Stimulated activated CD4-positive, alpha-beta T cell treated with anti-CD3 and anti-CD28 coated beads, Interleukin-15, amount 100 ng/mL, for 1 hour (primary cell): Measurements from ENCODE around the gene FLCN.
A peak's percentile ranks its signal among the peaks of the same experiment; 100 is the strongest.
"Not testable (repeated sequence)": the region's sequence is repeated elsewhere in the genome, so short reads cannot be mapped to it uniquely, and the experiment has no call there.

Source experiments
- DNase-seq, 2 donors: peaks; one replicate each; pipeline ENCODE4 v3.0.0-alpha.2; 2020; ENCODE audit warnings: low read depth in 1 of 2, low spot score in 1 of 2

FLCN gene, protein sequence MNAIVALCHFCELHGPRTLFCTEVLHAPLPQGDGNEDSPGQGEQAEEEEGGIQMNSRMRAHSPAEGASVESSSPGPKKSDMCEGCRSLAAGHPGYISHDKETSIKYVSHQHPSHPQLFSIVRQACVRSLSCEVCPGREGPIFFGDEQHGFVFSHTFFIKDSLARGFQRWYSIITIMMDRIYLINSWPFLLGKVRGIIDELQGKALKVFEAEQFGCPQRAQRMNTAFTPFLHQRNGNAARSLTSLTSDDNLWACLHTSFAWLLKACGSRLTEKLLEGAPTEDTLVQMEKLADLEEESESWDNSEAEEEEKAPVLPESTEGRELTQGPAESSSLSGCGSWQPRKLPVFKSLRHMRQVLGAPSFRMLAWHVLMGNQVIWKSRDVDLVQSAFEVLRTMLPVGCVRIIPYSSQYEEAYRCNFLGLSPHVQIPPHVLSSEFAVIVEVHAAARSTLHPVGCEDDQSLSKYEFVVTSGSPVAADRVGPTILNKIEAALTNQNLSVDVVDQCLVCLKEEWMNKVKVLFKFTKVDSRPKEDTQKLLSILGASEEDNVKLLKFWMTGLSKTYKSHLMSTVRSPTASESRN

DNA sequence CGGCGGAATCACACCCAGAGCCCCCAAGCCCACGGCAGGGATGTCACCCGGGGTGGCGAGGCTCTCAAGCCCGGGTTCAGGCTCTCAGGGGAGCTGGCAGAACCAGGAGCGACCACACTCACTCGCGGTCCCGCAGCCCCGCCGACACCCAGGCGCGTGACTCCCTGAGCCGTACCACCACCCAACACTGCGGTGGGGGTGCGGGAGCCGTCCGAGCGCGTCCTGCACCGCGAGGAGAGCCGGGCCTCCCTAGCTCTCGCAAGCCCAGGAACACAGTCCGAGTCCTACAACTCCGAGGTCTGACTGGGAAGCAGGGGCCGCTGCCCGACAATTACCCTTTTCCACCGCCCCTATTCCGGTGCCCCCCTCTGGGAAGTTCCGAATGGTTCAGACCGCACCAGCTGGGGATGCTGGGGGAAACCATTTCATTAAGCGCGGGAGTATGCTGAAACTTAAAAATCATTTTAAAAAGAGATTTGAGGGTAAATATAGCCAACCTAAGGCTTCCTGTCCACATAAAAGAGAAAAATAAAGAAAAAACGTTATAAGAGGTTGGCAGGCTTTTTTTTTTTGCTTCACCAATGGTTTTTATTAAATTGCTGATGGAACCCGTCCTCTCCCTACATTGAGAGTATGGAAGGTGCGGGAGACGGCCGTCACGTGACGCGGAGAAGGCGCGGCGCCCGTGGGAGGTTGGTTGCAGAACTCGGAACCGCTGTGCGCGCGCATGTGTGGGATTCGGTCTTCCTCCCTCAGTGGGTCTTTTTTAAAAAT lies at the start of gene FLCN:
FLCN (minus strand) TSS at position 143 of the 774 bp plus-strand sequence. CDS start 9,031 bp downstream, outside the sequence.
- peak; percentile 79 to 83 for DNase-seq

DNA sequence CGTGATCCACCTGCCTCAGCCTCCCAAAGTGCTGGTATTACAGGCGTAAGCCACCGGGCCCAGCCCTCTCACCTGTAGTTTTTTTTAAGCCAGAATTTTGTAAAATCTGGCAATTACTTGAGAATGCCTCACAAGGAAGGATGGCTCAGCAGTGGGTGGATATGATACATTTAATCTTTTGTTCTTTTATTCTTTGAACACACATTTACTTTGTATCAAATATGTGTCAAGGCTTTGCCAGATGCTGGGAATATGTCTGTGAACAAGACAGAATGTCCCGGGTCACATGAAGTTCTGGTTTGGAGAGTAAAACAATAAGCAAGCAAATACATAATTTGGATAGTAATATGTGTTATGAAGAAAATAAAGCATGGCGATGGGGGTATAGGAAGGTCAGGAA lies 49.0 kb upstream of the FLCN start:
- no peak for DNase-seq

DNA sequence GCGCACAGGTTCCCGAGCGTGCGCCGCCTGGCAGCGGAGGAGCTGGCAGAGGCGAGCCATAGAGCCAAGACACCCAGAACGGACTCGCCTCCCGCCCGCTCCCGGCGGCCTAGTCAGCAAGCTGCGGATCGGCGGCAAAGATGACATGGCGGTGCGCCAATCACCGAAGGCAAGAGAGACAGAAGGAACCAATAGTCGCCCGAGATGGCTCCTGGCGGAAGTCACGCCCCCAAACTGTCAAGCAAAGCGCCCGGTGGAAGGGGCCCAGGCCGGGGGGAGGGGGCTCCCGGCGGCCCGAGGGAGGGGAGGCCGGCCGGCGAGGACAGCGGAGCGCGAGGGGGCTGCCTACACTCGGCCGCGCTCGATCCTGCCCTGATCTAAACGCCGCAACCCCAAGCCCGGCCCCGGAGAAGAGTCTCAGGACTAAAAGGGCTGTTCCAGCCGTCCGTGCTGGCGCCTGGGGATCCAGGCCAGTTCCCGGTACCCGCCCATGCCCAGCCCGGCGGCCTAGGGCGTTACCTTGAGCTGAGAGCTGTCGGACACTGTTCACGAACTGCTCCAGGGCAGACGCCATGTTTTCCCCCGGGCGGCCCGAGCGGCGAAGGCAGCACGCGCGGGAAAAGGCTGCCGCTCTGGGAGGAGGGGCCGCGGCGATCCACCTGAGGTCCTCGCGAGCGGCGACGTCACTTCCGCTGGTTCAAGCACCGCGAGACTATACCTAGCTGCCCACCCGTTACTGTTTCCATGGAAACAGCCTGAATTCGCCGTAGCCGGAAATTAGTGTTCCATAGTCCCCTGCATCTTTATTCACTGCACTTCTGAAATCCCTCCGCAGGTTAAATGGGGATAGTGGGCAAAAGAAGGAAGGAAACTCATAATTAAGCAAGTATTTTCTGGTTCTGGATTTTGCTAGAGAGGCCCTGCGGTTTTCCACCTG lies 43.9 kb upstream of the FLCN start, which contains the start of gene COPS3:
COPS3 (minus strand) TSS at position 634 of the 937 bp plus-strand sequence; CDS start at position 574, 60 bp downstream.
- DNase-seq: peak; percentile 89 to 90

DNA sequence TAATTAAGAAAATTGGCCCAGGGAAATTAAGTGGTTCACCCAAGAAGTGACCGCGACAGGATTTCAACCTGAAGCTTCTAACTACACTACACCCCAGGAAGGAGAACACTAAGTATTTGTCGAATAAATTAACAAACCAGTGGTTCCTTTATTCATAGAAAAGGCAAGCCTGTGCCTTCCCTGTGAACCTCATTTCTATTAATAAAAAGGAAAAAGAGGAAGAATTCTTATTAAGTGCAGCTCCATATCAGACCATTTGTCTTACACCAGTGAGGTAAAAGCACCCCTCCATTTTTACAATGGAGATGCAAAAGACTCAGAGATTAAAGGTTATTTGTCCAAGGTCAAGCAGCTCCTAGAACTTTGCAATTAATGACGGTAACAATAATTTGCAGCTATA lies 42.3 kb upstream of the FLCN start:
- DNase-seq: no peak

DNA sequence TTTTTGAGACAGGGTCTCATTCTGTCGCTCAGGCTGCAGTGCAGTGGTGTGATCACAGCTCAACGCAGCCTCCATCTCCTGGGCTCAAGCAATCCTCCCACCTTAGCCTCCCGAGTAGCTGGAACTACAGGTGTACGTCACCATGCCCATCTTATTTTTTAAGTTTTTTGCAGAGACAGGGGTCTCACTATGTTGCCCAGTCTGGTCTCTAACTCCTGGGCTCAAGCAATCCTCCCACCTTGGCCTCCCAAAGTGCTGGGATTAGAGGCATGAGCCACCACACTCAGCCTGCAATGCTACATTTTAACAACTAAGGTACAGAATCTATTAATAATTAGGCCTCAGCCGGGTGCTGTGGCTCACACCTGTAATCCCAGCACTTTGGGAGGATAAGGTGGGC lies 40.5 kb upstream of the FLCN start:
- DNase-seq: not testable (repeated sequence)

DNA sequence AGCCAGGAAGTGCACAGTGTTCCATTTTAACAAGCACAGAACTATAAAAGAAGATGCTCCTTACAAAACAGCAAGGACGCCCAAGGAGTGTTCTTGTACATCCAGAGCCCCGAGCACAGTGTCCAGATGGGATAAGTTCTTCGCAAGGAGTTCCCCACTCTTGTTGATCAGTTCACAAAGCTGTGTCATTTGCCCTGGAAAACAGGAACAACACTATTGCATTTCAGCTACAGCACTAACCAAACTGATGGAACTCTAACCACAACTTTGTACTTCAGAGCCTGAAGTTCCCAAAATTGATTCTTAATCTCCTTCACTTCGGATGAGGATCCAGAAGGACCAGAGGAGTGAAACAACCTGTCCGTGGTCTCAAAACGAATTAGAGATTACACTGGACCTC lies 39.0 kb upstream of the FLCN start:
- no peak for DNase-seq

DNA sequence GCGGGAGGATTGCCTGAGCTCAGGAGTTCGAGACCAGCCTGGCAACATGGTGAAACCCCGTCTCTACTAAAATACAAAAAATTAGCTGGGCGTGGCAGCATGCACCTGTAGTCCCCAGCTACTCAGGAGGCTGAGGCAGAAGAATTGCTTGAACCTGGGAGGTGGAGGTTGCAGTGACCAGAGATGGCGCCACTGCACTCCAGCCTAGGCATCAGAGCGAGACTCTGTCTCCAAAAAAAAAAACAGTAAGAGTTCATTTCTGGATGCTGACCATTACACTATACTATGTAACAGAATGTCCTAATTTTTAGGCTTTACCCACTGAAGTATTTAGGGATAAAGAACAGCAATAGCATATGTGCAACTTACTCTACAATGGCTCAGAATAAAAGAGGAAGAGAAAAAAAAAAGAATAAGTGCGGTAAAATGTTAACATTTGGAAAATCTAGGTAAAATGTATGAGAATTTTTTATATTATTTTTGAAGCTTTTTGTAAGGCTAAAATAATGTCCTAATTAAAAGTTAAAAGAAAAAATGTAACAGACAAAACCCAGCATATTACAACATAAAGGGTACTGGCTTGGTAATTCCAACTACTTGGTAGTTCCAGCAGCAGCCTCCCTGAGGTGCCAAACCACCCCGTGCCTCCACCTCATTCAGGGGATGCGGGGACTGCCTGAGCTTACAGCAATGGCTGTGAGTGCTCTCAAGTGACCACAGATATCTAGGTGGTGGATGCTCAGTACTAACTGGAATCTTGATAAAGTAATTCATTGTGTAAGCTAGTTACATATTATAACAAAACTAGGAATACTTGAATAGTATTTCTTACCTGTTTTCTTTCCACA lies 33.2 kb upstream of the FLCN start:
- DNase-seq: no peak

DNA sequence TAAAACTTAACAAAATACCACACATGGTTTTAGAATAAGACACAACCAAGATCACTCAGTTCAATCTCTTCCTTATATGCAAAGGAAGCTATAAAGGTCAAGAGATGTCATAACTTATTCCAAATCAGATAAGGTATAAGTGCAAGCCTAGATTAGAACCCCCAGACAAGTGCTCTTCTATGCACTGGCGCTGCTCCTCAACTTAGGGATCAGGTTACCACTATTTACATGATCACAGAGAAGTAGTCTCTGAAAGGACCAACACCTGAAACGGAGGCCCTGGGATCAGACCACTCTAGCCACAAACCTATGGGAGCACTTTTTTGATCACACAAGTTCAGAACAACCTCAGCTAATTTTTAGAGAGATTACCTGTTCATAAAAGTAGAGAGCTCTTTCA lies 27.5 kb upstream of the FLCN start:
- no peak for DNase-seq

DNA sequence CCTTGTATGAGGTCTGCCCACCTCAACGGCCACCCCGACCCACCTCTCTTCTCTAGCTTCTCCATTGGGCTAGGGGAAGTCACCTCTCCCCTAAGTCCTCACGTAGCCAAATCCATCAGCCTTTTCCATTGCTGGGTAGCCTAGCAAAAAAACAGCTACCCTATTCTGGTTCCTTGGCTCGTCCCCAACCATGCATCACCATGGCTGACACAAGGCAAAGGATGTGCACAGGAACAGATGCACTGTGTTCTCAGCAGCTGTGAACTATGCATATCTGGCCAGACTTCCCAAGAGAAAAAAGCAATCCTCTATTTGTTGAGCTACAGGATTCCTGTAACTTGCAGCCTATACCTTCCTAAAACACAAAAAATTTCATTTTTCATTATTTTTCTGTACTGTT lies 22.0 kb upstream of the FLCN start:
- DNase-seq: no peak

DNA sequence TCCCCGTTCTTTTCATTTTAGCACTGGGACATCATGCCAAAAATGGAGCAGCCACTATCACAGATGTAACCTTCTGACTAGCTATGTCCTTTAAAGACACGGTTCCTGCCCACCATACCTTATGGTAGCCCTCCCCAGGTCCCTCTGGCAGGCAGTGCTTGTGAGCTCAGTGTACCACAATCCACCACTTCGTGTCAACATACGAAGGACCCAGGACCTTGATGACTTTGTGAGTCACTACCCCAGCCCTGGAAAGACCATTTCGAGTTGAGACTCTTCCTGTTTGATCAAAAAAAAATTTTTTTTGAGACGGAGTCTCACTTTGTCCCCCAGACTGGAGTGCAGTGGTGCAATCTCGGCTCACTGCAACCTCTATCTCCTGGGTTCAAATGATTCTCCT lies 21.0 kb upstream of the FLCN start:
- no peak for DNase-seq

DNA sequence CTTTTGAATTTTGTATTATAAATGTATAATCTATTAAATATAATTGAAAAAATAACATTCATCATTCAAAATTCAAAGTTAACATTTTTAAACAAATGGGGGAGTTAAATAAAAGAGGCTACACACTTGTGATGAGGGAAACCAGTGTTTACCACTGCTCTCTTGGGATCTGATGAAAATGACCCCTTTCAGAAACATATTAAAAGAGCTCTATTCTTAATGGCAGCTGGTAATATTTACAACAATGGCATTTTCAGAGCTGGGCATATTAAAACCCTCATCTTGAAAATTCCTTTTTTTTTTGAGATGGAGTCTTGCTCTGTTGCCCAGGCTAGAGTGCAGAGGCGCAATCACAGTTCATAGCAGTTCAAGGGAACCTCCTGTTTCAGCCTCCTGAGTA lies 19.3 kb upstream of the FLCN start:
- DNase-seq: no peak

DNA sequence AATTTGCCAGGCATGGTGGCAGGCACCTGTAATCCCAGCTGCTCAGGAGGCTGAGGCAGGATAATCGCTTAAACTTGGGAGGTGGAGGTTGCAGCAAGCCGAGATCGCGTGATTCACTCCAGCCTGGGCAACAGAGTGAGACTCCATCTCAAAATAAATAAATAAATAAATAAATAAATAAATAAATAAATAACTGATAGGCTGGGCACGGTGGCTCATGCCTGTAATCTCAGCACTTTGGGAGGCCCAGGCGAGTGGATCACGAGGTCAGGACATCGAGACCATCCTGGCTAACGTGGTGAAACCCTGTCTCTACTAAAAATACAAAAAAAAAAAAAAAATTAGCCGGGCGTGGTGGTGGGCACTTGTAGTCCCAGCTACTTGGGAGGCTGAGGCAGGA lies 18.7 kb upstream of the FLCN start:
- not testable (repeated sequence) for DNase-seq

DNA sequence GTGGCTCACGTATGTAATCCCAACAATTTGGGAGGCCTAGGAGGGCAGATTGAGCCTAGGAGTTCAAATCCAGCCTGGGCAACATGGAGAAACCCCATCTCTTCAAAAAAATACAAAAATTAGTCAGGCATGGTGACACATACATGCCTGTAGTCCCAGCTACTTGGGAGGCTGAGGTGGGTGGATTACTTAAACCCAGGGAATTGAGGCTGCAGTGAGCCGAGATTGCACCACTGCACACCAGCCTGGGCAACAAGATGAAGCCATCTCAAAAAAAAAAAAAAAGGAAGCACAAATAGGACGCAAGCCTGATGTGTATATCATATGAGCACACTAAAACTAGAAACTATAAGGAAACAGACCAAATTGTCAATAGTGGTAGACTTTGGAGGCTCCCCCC lies 17.1 kb upstream of the FLCN start:
- no peak for DNase-seq

DNA sequence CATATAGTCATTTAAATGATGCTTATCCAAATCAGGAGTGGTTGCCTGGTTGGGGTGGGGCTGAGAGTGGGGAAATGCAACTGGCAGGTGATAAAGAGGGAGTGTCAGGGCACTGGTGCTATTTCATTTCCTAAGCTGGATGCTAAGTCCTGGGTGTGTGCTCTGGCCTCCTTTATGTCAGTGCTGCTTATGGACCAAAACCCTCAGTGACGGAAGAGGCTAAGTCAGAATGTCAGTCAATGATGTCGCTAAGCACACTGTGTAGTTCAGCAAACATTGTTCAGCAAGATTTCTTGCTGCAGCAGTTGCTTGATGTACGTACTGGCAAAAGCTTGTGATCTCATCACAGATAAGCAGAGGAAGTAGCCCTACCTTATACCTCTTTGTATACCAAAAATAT lies 16.4 kb upstream of the FLCN start:
- DNase-seq: no peak

DNA sequence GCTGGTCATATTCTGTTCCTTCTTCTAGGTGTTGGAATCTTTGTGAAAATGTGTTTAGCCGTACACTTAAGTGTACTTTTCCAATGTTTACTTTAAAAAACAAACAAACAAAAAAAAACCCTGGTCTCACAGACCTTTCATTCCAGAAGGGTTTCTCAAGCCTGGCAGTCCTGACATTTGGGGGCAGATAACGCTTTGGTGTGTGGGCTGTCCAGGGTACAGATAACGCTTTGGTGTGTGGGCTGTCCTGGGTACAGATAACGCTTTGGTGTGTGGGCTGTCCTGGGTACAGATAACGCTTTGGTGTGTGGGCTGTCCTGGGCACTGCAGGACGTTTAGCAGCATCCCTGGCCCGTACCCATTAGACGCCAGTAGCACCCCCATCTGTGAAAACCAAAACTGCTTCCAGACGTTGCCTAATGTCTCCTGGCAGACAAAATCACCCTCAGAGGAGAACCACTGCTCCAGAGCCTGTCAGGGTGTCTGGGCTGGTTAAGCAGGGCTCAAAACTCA lies 15.2 kb upstream of the FLCN start:
- no peak for DNase-seq

DNA sequence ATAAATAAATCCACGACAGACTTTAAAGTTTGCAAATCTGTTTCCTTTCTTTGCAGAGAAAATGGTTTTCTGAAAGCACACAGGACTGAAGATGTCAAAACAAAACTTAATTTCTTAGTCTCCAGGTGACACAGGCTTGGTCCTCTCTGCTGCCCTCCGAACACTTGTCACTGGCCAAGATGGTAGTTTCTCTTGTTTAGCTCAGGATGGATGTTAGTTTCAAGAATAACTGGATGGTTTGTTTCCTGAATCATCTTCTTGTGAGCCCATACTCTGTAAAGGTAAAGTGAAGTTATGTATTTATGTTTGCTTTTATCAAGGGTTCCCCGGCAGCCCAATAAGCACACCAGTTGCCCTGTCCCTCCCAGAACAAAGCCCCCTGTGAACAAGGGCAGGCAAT lies 9.9 kb upstream of the FLCN start:
- no peak for DNase-seq

DNA sequence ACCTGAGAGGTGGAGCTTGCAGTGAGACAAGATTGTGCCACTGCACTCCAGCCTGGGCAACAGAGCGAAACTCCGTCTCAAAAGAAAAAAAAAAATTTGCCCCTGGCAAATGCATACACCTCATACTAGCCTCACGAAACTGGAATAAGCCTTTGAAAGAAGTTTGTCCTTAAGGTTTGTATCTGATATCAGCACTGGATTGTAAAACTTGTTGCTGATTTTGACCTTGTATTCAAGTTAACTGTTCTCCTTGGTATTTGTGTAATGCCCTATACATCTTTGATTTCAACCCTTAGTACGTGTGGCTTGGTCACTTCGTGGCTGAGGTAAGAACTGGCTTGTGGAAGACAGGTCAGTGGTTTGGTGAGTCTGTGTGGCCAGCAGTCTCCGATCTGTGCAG lies 6.2 kb upstream of the FLCN start:
- DNase-seq: no peak

DNA sequence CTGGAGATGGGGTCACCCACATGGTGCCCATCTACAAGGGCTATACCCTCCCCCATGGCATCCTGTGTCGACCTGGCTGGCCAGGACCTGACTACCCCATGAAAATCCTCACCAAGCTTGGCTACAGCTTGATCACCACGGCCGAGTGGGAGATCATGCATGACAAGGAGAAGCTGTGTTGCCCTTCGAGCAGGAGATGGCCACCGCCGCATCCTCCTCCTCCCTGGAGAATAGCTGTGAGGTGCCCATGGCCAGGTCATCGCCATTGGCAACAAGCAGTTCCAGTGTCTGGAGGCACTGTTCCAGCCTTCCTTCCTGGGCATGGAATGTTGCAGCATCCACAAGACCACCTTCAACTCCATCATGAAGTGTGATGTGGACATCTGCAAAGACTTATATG lies 5.3 kb upstream of the FLCN start:
- DNase-seq: no peak

DNA sequence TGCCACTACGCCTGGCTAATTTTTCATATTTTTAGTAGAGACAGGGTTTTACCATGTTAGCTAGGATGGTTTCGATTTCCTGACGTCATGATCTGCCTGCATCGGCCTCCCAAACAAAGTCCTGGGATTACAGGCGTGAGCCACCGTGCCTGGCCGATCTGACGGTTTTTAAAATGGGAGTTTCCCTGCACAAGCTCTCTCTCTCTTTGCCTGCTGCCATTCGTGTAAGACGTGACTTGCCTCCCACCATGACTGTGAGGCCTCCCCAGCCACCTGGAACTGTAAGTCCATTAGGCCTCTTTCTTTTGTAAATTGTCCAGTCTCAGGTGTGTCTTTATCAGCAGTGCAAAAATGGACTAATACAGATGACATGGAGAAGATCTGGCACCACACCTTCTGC lies 4.7 kb upstream of the FLCN start:
- DNase-seq: no peak

DNA sequence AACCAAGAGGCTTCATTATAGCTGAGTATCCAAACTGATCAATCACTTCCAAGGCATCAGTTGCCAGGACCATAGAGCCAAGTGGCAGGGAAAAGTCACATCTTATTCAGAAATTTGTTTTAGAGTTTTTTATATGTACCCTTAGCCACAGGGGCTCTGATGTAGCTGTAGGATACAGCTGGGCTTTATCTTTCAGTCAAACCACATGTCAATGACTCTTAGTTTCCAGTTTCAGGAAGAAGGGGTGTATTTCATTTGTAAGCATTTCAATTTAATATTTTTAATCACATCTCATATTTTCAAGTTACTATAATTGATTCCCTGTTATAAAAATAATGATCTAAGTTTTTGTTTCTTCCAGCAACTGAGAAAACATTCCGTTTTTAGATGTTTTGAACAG lies 2.9 kb upstream of the FLCN start:
- DNase-seq: no peak
